HEK293 (cell line): ENCODE results near the gene ATAD1.

Experiments used
- BCL6B ChIP-seq: fragments of 450-650 bp; formaldehyde crosslinking; IDR thresholded peaks from 2 replicates; pipeline ENCODE4 v1.5.1; 2017; ENCODE audit warnings: missing biosample characterization, missing genetic modification characterization
- EGR2 ChIP-seq: fragments of 450-650 bp; formaldehyde crosslinking; IDR thresholded peaks from 2 replicates; pipeline ENCODE4 v1.5.1; 2016; ENCODE audit warnings: low read depth, missing biosample characterization, missing genetic modification characterization
- ELK4 ChIP-seq: IDR thresholded peaks from 2 replicates; pipeline ENCODE4 v1.6.1; 2011; ENCODE audit warnings: mild to moderate bottlenecking, low read depth, low read length, borderline replicate concordance
- GLI2 ChIP-seq: fragments of 450-650 bp; formaldehyde crosslinking; IDR thresholded peaks from 2 replicates; pipeline ENCODE4; 2017; ENCODE audit warnings: missing biosample characterization, missing genetic modification characterization, low read depth, borderline replicate concordance
- HOXA7 ChIP-seq: sonication (generic); formaldehyde crosslinking; IDR thresholded peaks from 2 replicates; pipeline ENCODE4 v1.8.1; 2022; ENCODE audit warnings: missing genetic modification reagents, borderline replicate concordance
- KLF16 ChIP-seq: fragments of 450-650 bp; formaldehyde crosslinking; IDR thresholded peaks from 2 replicates; pipeline ENCODE4 v1.5.1; 2017; ENCODE audit warnings: missing biosample characterization, missing genetic modification characterization
- KLF8 ChIP-seq: fragments of 450-650 bp; formaldehyde crosslinking; IDR thresholded peaks from 2 replicates; pipeline ENCODE4 v1.5.1; 2016; ENCODE audit warnings: missing biosample characterization, missing genetic modification characterization
- KLF9 ChIP-seq: fragments of 450-650 bp; formaldehyde crosslinking; IDR thresholded peaks from 2 replicates; pipeline ENCODE4 v1.5.1; 2016; ENCODE audit warnings: missing biosample characterization, missing genetic modification characterization, low read depth
- YY1 ChIP-seq: fragments of 450-650 bp; formaldehyde crosslinking; IDR thresholded peaks from 2 replicates; pipeline ENCODE4 v1.5.1; 2018; ENCODE audit warnings: missing biosample characterization, missing genetic modification characterization
- ZBTB8A ChIP-seq: fragments of 450-650 bp; formaldehyde crosslinking; IDR thresholded peaks from 2 replicates; pipeline ENCODE4 v1.5.1; 2016; ENCODE audit warnings: missing biosample characterization, missing genetic modification characterization
- ZFHX2 ChIP-seq: fragments of 450-650 bp; formaldehyde crosslinking; conservative IDR thresholded peaks from 2 replicates; pipeline ENCODE4 v1.5.1; 2016; ENCODE audit warnings: missing biosample characterization, missing genetic modification characterization
- ZFP69B ChIP-seq: fragments of 450-650 bp; formaldehyde crosslinking; IDR thresholded peaks from 2 replicates; pipeline ENCODE4 v1.5.1; 2016; ENCODE audit warnings: missing biosample characterization, missing genetic modification characterization
- ZNF133 ChIP-seq: fragments of 450-650 bp; formaldehyde crosslinking; IDR thresholded peaks from 2 replicates; pipeline ENCODE4 v1.5.1; 2016; ENCODE audit warnings: missing biosample characterization, missing genetic modification characterization
- ZNF16 ChIP-seq: fragments of 450-650 bp; formaldehyde crosslinking; IDR thresholded peaks from 2 replicates; pipeline ENCODE4 v1.5.1; 2016; ENCODE audit warnings: low read depth, missing biosample characterization, missing genetic modification characterization
- ZNF19 ChIP-seq: fragments of 450-650 bp; formaldehyde crosslinking; IDR thresholded peaks from 2 replicates; pipeline ENCODE4; 2016; ENCODE audit warnings: missing biosample characterization, missing genetic modification characterization, low read depth
- ZNF23 ChIP-seq: fragments of 450-650 bp; formaldehyde crosslinking; IDR thresholded peaks from 2 replicates; pipeline ENCODE4 v1.5.1; 2016; ENCODE audit warnings: missing biosample characterization, missing genetic modification characterization, borderline replicate concordance
- ZNF324 ChIP-seq: fragments of 450-650 bp; formaldehyde crosslinking; IDR thresholded peaks from 2 replicates; pipeline ENCODE4 v1.5.1; 2016; ENCODE audit warnings: missing biosample characterization, missing genetic modification characterization
- ZNF366 ChIP-seq: fragments of 450-650 bp; formaldehyde crosslinking; conservative IDR thresholded peaks from 2 replicates; pipeline ENCODE4 v1.5.1; 2016; ENCODE audit warnings: missing biosample characterization, missing genetic modification characterization
- ZNF394 ChIP-seq: fragments of 450-650 bp; formaldehyde crosslinking; IDR thresholded peaks from 2 replicates; pipeline ENCODE4 v1.5.1; 2016; ENCODE audit warnings: missing biosample characterization, missing genetic modification characterization, mild to moderate bottlenecking, moderate library complexity, borderline replicate concordance
- ZNF416 ChIP-seq: fragments of 450-650 bp; formaldehyde crosslinking; IDR thresholded peaks from 2 replicates; pipeline ENCODE4 v1.5.1; 2016; ENCODE audit warnings: missing biosample characterization, missing genetic modification characterization
- ZNF510 ChIP-seq: fragments of 450-650 bp; formaldehyde crosslinking; IDR thresholded peaks from 2 replicates; pipeline ENCODE4 v1.5.1; 2018; ENCODE audit warnings: mild to moderate bottlenecking, missing genetic modification characterization, missing biosample characterization; ENCODE audit not compliant: insufficient replicate concordance
- ZNF514 ChIP-seq: fragments of 450-650 bp; formaldehyde crosslinking; IDR thresholded peaks from 2 replicates; pipeline ENCODE4 v1.5.1; 2016; ENCODE audit warnings: missing biosample characterization, missing genetic modification characterization
- ZNF549 ChIP-seq: fragments of 450-650 bp; IDR thresholded peaks from 2 replicates; pipeline ENCODE4 v1.5.1; 2018; ENCODE audit warnings: missing biosample characterization, missing genetic modification characterization, mild to moderate bottlenecking, inconsistent platforms, moderate library complexity
- ZNF600 ChIP-seq: fragments of 450-650 bp; formaldehyde crosslinking; IDR thresholded peaks from 2 replicates; pipeline ENCODE4 v1.5.1; 2016; ENCODE audit warnings: missing biosample characterization, missing genetic modification characterization
- ZNF610 ChIP-seq: fragments of 450-650 bp; formaldehyde crosslinking; IDR thresholded peaks from 2 replicates; pipeline ENCODE4 v1.5.1; 2016; ENCODE audit warnings: missing biosample characterization, missing genetic modification characterization, borderline replicate concordance
- ZNF624 ChIP-seq: fragments of 450-650 bp; formaldehyde crosslinking; IDR thresholded peaks from 2 replicates; pipeline ENCODE4 v1.5.1; 2017; ENCODE audit warnings: missing biosample characterization, missing genetic modification characterization
- ZNF626 ChIP-seq: fragments of 450-650 bp; sonication (Bioruptor Pico); formaldehyde crosslinking; IDR thresholded peaks from 2 replicates; pipeline ENCODE4 v1.5.1; 2018; ENCODE audit warnings: missing biosample characterization, missing genetic modification characterization, inconsistent platforms
- ZNF658 ChIP-seq: fragments of 450-650 bp; formaldehyde crosslinking; IDR thresholded peaks from 2 replicates; pipeline ENCODE4; 2016; ENCODE audit warnings: missing biosample characterization, missing genetic modification characterization
- ZNF660 ChIP-seq: fragments of 450-650 bp; IDR thresholded peaks from 2 replicates; pipeline ENCODE4 v1.5.1; 2018; ENCODE audit warnings: missing biosample characterization, mild to moderate bottlenecking, missing genetic modification characterization
- ZNF692 ChIP-seq: fragments of 450-650 bp; formaldehyde crosslinking; IDR thresholded peaks from 2 replicates; pipeline ENCODE4 v1.5.1; 2016; ENCODE audit warnings: missing biosample characterization, missing genetic modification characterization
- ZNF704 ChIP-seq: fragments of 450-650 bp; formaldehyde crosslinking; IDR thresholded peaks from 2 replicates; pipeline ENCODE4 v1.5.1; 2016; ENCODE audit warnings: missing biosample characterization, missing genetic modification characterization
- ZNF777 ChIP-seq: fragments of 450-650 bp; formaldehyde crosslinking; IDR thresholded peaks from 2 replicates; pipeline ENCODE4 v1.5.1; 2017; ENCODE audit warnings: missing biosample characterization, missing genetic modification characterization, borderline replicate concordance
- ZNF837 ChIP-seq: fragments of 450-650 bp; formaldehyde crosslinking; IDR thresholded peaks from 2 replicates; pipeline ENCODE4 v1.5.1; 2016; ENCODE audit warnings: missing biosample characterization, missing genetic modification characterization

ATAD1 gene

GRCh38 chr10:87863053-87863943, 45.3 kb upstream of the ATAD1 start, which contains the start of the genes KLLN and PTEN (continued):
- TF ChIP-seq ZNF692 (tag by site-specific recombination): peak; percentile 86
- TF ChIP-seq KLF16 (tag by site-specific recombination): peak; percentile 50; the same call in 1 of the 2 replicates
- TF ChIP-seq ZNF610: 0 out of 2 replicates have a peak, but pooled peaks have one; percentile 35
- TF ChIP-seq ZNF660 (tag by site-specific recombination): peak; percentile 94
- TF ChIP-seq ZNF133 (tag by site-specific recombination): no peak
- peak; percentile 63; the same call in 1 of the 2 replicates for TF ChIP-seq ZNF600 (tag by site-specific recombination)
- no peak for TF ChIP-seq ZNF510
- no peak for TF ChIP-seq ZNF514
- TF ChIP-seq ZNF658 (tag by site-specific recombination): no peak
- peak; percentile 37; the same call in 1 of the 2 replicates for TF ChIP-seq ZNF324 (tag by site-specific recombination)
- TF ChIP-seq ZNF366 (tag by site-specific recombination): no peak
- no peak for TF ChIP-seq ZNF624 (tag by site-specific recombination)
- peak; percentile 45 for TF ChIP-seq KLF9
- 0 out of 2 replicates have a peak, but pooled peaks have one; percentile 35 for TF ChIP-seq ZNF626 (tag by site-specific recombination)
- no peak for TF ChIP-seq ZNF777 (tag by site-specific recombination)
- 0 out of 2 replicates have a peak, but pooled peaks have one; percentile 22 for TF ChIP-seq ZNF394 (tag by site-specific recombination)
- no peak for TF ChIP-seq ELK4
- TF ChIP-seq ZNF23 (tag by site-specific recombination): no peak
- TF ChIP-seq ZNF704 (tag by site-specific recombination): no peak
- no peak for TF ChIP-seq EGR2 (tag by site-specific recombination)
- TF ChIP-seq ZNF16 (tag by site-specific recombination): no peak
- no peak for TF ChIP-seq HOXA7 (CRISPR knock-in tag)
- TF ChIP-seq ZNF19 (tag by site-specific recombination): no peak
- peak; percentile 21 for TF ChIP-seq ZFP69B
- peak; percentile 92 for TF ChIP-seq YY1
- TF ChIP-seq ZFHX2 (tag by site-specific recombination): peak; percentile 75
- no peak; the same call in 1 of the 2 replicates for TF ChIP-seq GLI2
- TF ChIP-seq ZNF837 (tag by site-specific recombination): no peak
- no peak for TF ChIP-seq ZNF549 (tag by site-specific recombination)
- peak; percentile 68; the same call in 1 of the 2 replicates for TF ChIP-seq KLF8 (tag by site-specific recombination)
- TF ChIP-seq ZNF416: no peak
- TF ChIP-seq BCL6B (tag by site-specific recombination): no peak
- peak; percentile 85 for TF ChIP-seq ZBTB8A (tag by site-specific recombination)
